Nephron (organoid): ENCODE results near the gene NEURL3.

Experiments used
- H3K27ac Mint-ChIP-seq, 3 experiments: 2 replicates each; pipeline ENCODE4 v1.8.0; 2020; ENCODE audit warnings: mixed read lengths in 3 of 3, mild to moderate bottlenecking in 2 of 3, moderate library complexity in 1 of 3
- H3K27me3 Mint-ChIP-seq: 2 replicates; pipeline ENCODE4 v1.8.0; 2021; ENCODE audit warnings: low read depth, mild to moderate bottlenecking, moderate library complexity, mixed read lengths
- H3K36me3 Mint-ChIP-seq: 2 replicates; pipeline ENCODE4 v1.8.0; 2020; ENCODE audit warnings: low read depth, mixed read lengths
- H3K4me1 Mint-ChIP-seq: 2 replicates; pipeline ENCODE4 v1.8.0; 2020; ENCODE audit warnings: mixed read lengths
- H3K4me3 Mint-ChIP-seq, 3 experiments: 2 replicates each; pipeline ENCODE4 v1.8.0; 2020; ENCODE audit warnings: mild to moderate bottlenecking in 3 of 3, mixed read lengths in 3 of 3, moderate library complexity in 2 of 3
- H3K9me3 Mint-ChIP-seq: 2 replicates; pipeline ENCODE4 v1.8.0; 2020; ENCODE audit warnings: mixed read lengths
- TF ChIP-seq, protein P1 (sequence below), 3 experiments: fragments of 200-600 bp; sonication (generic); IDR thresholded peaks; one replicate each; pipeline ENCODE4 v1.5.0; 2021; ENCODE audit warnings: antibody characterized with exemption in 3 of 3; ENCODE audit not compliant: unreplicated experiment in 3 of 3

The NEURL3 gene

DNA sequence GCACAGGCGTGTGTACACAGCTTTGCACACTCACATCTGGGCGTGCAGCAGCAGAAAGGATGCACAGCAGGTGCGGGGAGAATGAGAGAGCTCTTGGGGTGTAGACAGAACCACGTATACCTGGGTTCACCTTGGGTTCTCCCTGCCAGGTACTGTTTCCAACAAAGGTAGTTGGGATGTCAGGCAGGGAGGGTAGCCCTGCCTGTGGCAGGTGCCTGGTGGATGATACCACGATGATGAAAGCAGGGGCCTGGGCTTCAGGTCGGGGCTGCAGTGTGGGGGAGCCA, 24.9 kb upstream of the NEURL3 start:
- TF ChIP-seq, protein P1, sequence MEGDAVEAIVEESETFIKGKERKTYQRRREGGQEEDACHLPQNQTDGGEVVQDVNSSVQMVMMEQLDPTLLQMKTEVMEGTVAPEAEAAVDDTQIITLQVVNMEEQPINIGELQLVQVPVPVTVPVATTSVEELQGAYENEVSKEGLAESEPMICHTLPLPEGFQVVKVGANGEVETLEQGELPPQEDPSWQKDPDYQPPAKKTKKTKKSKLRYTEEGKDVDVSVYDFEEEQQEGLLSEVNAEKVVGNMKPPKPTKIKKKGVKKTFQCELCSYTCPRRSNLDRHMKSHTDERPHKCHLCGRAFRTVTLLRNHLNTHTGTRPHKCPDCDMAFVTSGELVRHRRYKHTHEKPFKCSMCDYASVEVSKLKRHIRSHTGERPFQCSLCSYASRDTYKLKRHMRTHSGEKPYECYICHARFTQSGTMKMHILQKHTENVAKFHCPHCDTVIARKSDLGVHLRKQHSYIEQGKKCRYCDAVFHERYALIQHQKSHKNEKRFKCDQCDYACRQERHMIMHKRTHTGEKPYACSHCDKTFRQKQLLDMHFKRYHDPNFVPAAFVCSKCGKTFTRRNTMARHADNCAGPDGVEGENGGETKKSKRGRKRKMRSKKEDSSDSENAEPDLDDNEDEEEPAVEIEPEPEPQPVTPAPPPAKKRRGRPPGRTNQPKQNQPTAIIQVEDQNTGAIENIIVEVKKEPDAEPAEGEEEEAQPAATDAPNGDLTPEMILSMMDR (IDR thresholded peaks at IDR 0.05; ENCODE audit: unreplicated experiment in 3 of 3), result no peak
- Mint-ChIP-seq H3K36me3 (no peaks in the 10 kb centered on the region), H3K9me3 (no peaks in the 10 kb centered on the region), H3K4me3 (peak overlapping the region in 1 of 3 experiments; percentile 50), H3K27me3 (peaks cover 15% of the 10 kb centered on the region), H3K4me1 (peaks cover 65% of the 10 kb centered on the region), H3K27ac (peak overlapping the region; percentile 6 to 82 (median 6))

- H3K27me3 Mint-ChIP-seq, result peaks cover 15% of the 10 kb centered on the region
- peak overlapping the region; percentile 6 to 82 (median 65) for H3K27ac Mint-ChIP-seq
- H3K4me1 Mint-ChIP-seq, result peaks cover 63% of the 10 kb centered on the region
- H3K36me3 Mint-ChIP-seq, result no peaks in the 10 kb centered on the region
- H3K4me3 Mint-ChIP-seq, result peak overlapping the region in 2 of 3 experiments; percentile 37 to 50
- TF ChIP-seq, protein P1 (IDR thresholded peaks at IDR 0.05; ENCODE audit: unreplicated experiment in 3 of 3), result no peak
- no peaks in the 10 kb centered on the region for H3K9me3 Mint-ChIP-seq
These were observed 24.4 kb upstream of the NEURL3 start for GRCh38 chr2:96529376-96530143.

DNA sequence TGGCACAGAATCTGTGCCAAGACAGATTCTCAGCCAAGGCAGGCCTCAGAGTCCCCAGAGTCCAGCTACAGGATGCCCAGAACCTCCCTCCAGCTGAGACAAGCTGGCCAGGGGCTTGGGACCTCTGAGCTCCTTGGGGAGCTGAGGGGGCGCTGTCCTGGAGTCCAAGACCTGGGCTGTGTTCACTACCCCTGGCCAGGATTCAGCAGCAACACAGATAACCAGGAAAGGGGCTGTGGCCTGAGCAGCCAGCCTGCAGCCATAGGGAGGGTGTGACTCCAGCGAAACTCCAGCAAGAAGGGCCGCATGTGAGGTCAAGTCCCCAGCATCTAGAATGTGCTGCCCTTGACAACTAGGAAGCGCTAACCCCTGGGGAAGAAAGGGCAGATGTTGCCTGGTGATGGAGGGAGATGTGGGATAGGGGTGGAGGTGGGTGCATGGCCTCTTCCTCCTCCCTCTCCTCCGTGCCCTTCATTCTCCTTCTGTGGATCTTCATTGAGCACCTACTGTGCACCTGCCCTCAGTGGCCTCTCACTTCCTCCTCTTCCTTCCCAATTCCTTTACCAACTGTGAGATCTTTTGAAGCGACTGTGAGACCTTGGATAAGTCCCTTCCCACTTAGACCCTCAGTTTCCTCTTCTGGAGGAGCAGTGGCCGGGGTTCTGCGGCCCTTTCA, 23.7 kb upstream of the NEURL3 start:
- Mint-ChIP-seq H3K27ac (peak overlapping the region; percentile 38 to 84 (median 82)), H3K9me3 (no peaks in the 10 kb centered on the region), H3K27me3 (peaks cover 15% of the 10 kb centered on the region), H3K4me1 (peaks cover 63% of the 10 kb centered on the region), H3K36me3 (no peaks in the 10 kb centered on the region), H3K4me3 (peak overlapping the region in 2 of 3 experiments; percentile 59 to 61)
- TF ChIP-seq, protein P1 (IDR thresholded peaks at IDR 0.05; ENCODE audit: unreplicated experiment in 3 of 3), result no peak

DNA sequence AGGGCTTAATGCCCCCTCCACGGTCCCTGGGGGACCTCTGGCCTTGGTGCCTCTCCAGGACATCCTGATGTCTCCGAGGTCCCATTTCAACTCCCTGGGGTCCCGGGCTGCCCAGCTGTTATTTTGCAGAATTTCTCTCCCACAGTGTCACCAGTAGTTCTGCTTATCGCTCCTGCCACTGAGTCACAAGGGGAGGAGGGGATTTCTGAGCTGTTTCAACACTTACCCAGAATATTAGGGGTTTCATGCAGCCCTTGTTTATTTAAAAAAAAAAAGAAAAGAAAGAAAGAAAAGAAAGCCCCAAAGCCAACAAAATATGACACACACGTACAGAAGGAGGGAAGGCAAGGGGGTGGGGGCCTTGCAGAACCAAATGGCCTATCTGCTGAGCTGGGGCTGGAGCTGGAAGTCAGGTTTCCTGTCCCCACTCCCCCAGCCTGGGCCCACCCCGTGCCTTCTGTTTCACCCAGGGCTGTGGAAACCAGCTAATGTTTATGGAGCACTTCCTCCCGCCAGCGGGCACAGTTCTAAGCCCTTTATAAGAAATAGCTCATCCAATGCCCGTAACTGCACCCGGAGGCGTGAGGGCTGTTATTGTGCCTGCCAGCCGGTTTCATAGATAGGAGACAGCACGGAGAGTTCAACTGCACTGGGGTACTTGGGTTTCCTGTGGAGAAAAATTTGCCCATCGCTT, 23.0 kb upstream of the NEURL3 start:
- Mint-ChIP-seq H3K27me3 (peaks cover 15% of the 10 kb centered on the region), H3K27ac (peak overlapping the region; percentile 38 to 84 (median 82)), H3K9me3 (no peaks in the 10 kb centered on the region), H3K4me3 (peak overlapping the region; percentile 61 to 76 (median 72)), H3K36me3 (no peaks in the 10 kb centered on the region), H3K4me1 (peaks cover 59% of the 10 kb centered on the region)
- TF ChIP-seq, protein P1 (IDR thresholded peaks at IDR 0.05; ENCODE audit: unreplicated experiment in 3 of 3), result no peak

GRCh38 chr2:96527286-96528005, 22.3 kb upstream of the NEURL3 start:
- H3K9me3 Mint-ChIP-seq, result no peaks in the 10 kb centered on the region
- peaks cover 15% of the 10 kb centered on the region for H3K27me3 Mint-ChIP-seq
- TF ChIP-seq, protein P1 (IDR thresholded peaks at IDR 0.05; ENCODE audit: unreplicated experiment in 3 of 3), result peak; percentile 27 to 45 (median 38)
- H3K27ac Mint-ChIP-seq, result peak overlapping the region; percentile 39 to 84 (median 84)
- peak overlapping the region; percentile 61 to 76 (median 72) for H3K4me3 Mint-ChIP-seq
- no peaks in the 10 kb centered on the region for H3K36me3 Mint-ChIP-seq
- peaks cover 55% of the 10 kb centered on the region for H3K4me1 Mint-ChIP-seq
